Stimulated activated CD8-positive, alpha-beta memory T cell treated with anti-CD3 and anti-CD28 coated beads, Interleukin-4, amount 100 ng/mL, for 1 hour (primary cell): Measurements from ENCODE around the gene STEAP2.
"Not testable (repeated sequence)": the region's sequence is repeated elsewhere in the genome, so short reads cannot be mapped to it uniquely, and the experiment has no call there.

ENCODE experiments used
- DNase-seq, 2 donors: peaks; one replicate each; pipeline ENCODE4 v3.0.0-alpha.2; 2020; ENCODE audit warnings: low read depth in 2 of 2, low spot score in 1 of 2

Gene STEAP2

GRCh38 chr7:90232430-90232829, 20.9 kb downstream of the STEAP2 start:
- DNase-seq: no peak

- DNase-seq: no peak
Observed at GRCh38 chr7:90233569-90233968, 22.0 kb downstream of the STEAP2 start.

- DNase-seq: no peak
Observed at GRCh38 chr7:90236721-90237289, 25.3 kb downstream of the STEAP2 start.

GRCh38 chr7:90238022-90238421, 26.5 kb downstream of the STEAP2 start:
- DNase-seq: no peak

GRCh38 chr7:90238583-90238982, 27.0 kb downstream of the STEAP2 start:
- no peak for DNase-seq

- DNase-seq: no peak
Observed at GRCh38 chr7:90239050-90239449, 27.5 kb downstream of the STEAP2 start.

- no peak for DNase-seq
Observed at GRCh38 chr7:90239625-90240228, 28.2 kb downstream of the STEAP2 start.

- no peak for DNase-seq
Observed at GRCh38 chr7:90242369-90243168, 31.0 kb downstream of the STEAP2 start.

GRCh38 chr7:90243556-90243955, 32.0 kb downstream of the STEAP2 start:
- DNase-seq: no peak

- DNase-seq: no peak
Observed at GRCh38 chr7:90244565-90244908, 33.0 kb downstream of the STEAP2 start.

GRCh38 chr7:90244909-90245851, 33.6 kb downstream of the STEAP2 start, which contains the start of gene CFAP69:
TSS of gene CFAP69 (plus strand) at chr7:90245174. CDS start at chr7:90245425, 251 bp downstream.
- peak; percentile 70 to 72 for DNase-seq

- DNase-seq: no peak
Observed at GRCh38 chr7:90246171-90246570, 34.6 kb downstream of the STEAP2 start.

GRCh38 chr7:90248706-90249105, 37.2 kb downstream of the STEAP2 start:
- DNase-seq: no peak

GRCh38 chr7:90250601-90251303, 39.2 kb downstream of the STEAP2 start:
- DNase-seq: no peak

GRCh38 chr7:90251304-90251635, 39.7 kb downstream of the STEAP2 start:
- no peak for DNase-seq

- not testable (repeated sequence) for DNase-seq
Observed at GRCh38 chr7:90256011-90256410, 44.5 kb downstream of the STEAP2 start.

- DNase-seq: no peak
Observed at GRCh38 chr7:90256778-90257177, 45.2 kb downstream of the STEAP2 start.

GRCh38 chr7:90261441-90261840, 49.9 kb downstream of the STEAP2 start:
- no peak for DNase-seq

GRCh38 chr7:90262438-90262837, 50.9 kb downstream of the STEAP2 start:
- no peak for DNase-seq

GRCh38 chr7:90266808-90267207, 55.3 kb downstream of the STEAP2 start:
- no peak for DNase-seq
